ENCODE results near the gene CLDN5. TPM values are rescaled to one million over a fixed set of nuclear protein-coding genes. Genes with fewer than 3 reads are reported as not detected.

Gene CLDN5
- total and polyA plus RNA-seq, 2 of the 8 experiments (the other 6 are each of a cell fraction or from before 2014, with no cell fraction given): 1.2 to 1.6 TPM

GRCh38 chr22:19571207-19571795, 47.1 kb upstream of the CLDN5 start:
- POLR2A ChIA-PET (ENCODE audit: partially characterized antibody): no interaction called here
- Histone ChIP-seq H2BK120ac (replicated peaks; ENCODE audit: low read depth, low read length) (no peak overlapping the region), H3K18ac (ENCODE audit: extremely low read depth, low read length) (no peak overlapping the region)
- TF ChIP-seq SUZ12 (IDR thresholded peaks at IDR 0.05; ENCODE audit: low read length) (no peak), JUND (IDR thresholded peaks at IDR 0.05; ENCODE audit: low read length) (no peak), NANOG (IDR thresholded peaks at IDR 0.05; ENCODE audit: insufficient read depth, low read depth, low read length, poor library complexity, severe bottlenecking) (no peak), KDM5A (IDR thresholded peaks at IDR 0.05; ENCODE audit: low read length) (no peak), SIN3A (conservative IDR thresholded peaks at IDR 0.05 in 1 of 2, IDR thresholded peaks at IDR 0.05 in 1 of 2; ENCODE audit: low read depth in 1 of 2, low read length in 2 of 2) (no peak), EZH2 (IDR thresholded peaks at IDR 0.05; ENCODE audit: low read depth, low read length, severe bottlenecking) (no peak), JUN (IDR thresholded peaks at IDR 0.05; ENCODE audit: low read depth, low read length) (no peak), SP2 (IDR thresholded peaks at IDR 0.05; ENCODE audit: low read length) (no peak)
- TF ChIP-seq, protein P1, sequence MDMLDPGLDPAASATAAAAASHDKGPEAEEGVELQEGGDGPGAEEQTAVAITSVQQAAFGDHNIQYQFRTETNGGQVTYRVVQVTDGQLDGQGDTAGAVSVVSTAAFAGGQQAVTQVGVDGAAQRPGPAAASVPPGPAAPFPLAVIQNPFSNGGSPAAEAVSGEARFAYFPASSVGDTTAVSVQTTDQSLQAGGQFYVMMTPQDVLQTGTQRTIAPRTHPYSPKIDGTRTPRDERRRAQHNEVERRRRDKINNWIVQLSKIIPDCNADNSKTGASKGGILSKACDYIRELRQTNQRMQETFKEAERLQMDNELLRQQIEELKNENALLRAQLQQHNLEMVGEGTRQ (IDR thresholded peaks at IDR 0.05; ENCODE audit: low read length): no peak

More at GRCh38 chr22:19571207-19571795, 47.1 kb upstream of the CLDN5 start:
- Histone ChIP-seq H3K9me3 (ENCODE audit: insufficient read depth in 2 of 2, low read depth in 1 of 2, low read length in 1 of 2) (no peaks in the 10 kb centered on the region), H3K14ac (ENCODE audit: insufficient read length) (no peak overlapping the region), H2AK5ac (ENCODE audit: low read depth, low read length) (no peak overlapping the region), H4K5ac (ENCODE audit: insufficient read length, low read depth, low read length) (no peak overlapping the region), H3K27ac (ENCODE audit: low read depth, low read length) (no peak overlapping the region), H2BK5ac (ENCODE audit: low read depth, low read length) (no peak overlapping the region), H3K56ac (replicated peaks; ENCODE audit: insufficient read length, low read depth, low read length) (peak overlapping the region; percentile 7), H3K4me2 (ENCODE audit: insufficient read depth in 1 of 2, low read depth in 2 of 2, low read length in 2 of 2) (no peak overlapping the region), H3K4ac (replicated peaks; ENCODE audit: insufficient read length, low read depth, low read length) (no peak overlapping the region), H3K36me3 (ENCODE audit: control insufficient read depth in 2 of 4, insufficient read depth in 4 of 4, low read length in 3 of 4) (no peaks in the 10 kb centered on the region), H4K91ac (replicated peaks; ENCODE audit: insufficient read length, low read length) (no peak overlapping the region), H3K79me2 (ENCODE audit: control insufficient read depth in 1 of 2, insufficient read depth in 2 of 2, low read length in 2 of 2) (no peaks in the 10 kb centered on the region), H3K79me1 (ENCODE audit: low read depth, low read length) (no peaks in the 10 kb centered on the region), H2BK15ac (ENCODE audit: low read length) (no peak overlapping the region), H2BK12ac (ENCODE audit: low read depth, low read length) (no peak overlapping the region), H3K23me2 (ENCODE audit: low read depth, low read length) (peaks cover 7% of the 10 kb centered on the region; the same call in 1 of the 2 replicates), H4K20me1 (replicated peaks in 1 of 2; ENCODE audit: control insufficient read depth in 1 of 2, insufficient read depth in 2 of 2, low read length in 2 of 2) (no peaks in the 10 kb centered on the region), H2BK20ac (ENCODE audit: low read length) (0 out of 2 replicates have a peak overlapping the region, but pooled peaks have one; percentile 21), H2AFZ (ENCODE audit: low read length) (no peak overlapping the region), H3K4me3 (ENCODE audit: extremely low read depth in 1 of 4, insufficient read depth in 2 of 4, low read depth in 3 of 4, low read length in 4 of 4) (no peak overlapping the region), H4K8ac (ENCODE audit: extremely low read depth, insufficient read depth, low read length) (no peak overlapping the region), H3K23ac (ENCODE audit: insufficient read length) (no peak overlapping the region), H3K9ac (replicated peaks in 1 of 4; ENCODE audit: extremely low read depth in 1 of 4, low read depth in 3 of 4, low read length in 3 of 4) (no peak overlapping the region), H3K27me3 (replicated peaks in 1 of 4; ENCODE audit: control insufficient read depth in 3 of 4, extremely low read depth in 1 of 4, insufficient read depth in 3 of 4, low read length in 3 of 4) (no peaks in the 10 kb centered on the region; a peak in 2 of 7 replicates), H3K4me1 (replicated peaks in 1 of 4; ENCODE audit: control insufficient read depth in 3 of 4, insufficient read depth in 4 of 4, low read length in 3 of 4) (peaks cover 0 to 3% (median 0%) of the 10 kb centered on the region in 4 experiments; a peak in 2 of 7 replicates)
- DNase-seq (ENCODE audit: low read depth in 1 of 2, low spot score in 2 of 2) (no peak), FAIRE-seq (no peak)
- CTCF ChIA-PET (ENCODE audit: partially characterized antibody): interaction anchor here (0.6 to 1.3 kb wide), 5 partner anchors 12 to 206 kb away, joined by 3 to 4 read pairs (median 3); no protein-coding TSS in a partner anchor
- 89% methylated on average over 5 of the region's 5 CpGs; no CpG with 5 or more reads in 1 of the 2 experiments for WGBS, 2 experiments (ENCODE audit: extremely low coverage in 1 of 2, insufficient coverage in 1 of 2, insufficient read length in 1 of 2, insufficient replicate concordance in 2 of 2, low coverage in 1 of 2, low lambda C conversion rate in 2 of 2, missing lambda C conversion rate in 1 of 2)

Measured in H1 (cell line).